OCI-LY3 (cell line): ENCODE data around the gene AP1S1.

Experiments
- H2AFZ ChIP-seq: fragments of 200-600, 300-600 bp; shearing (Covaris generic); 2 replicates; pipeline ENCODE4 v1.6.0; 2014; ENCODE audit warnings: antibody characterized with exemption, low read depth, low read length
- H3K27ac ChIP-seq: fragments of 200-600, 300-600 bp; sonication (generic); 2 replicates; pipeline ENCODE4 v1.5.1; 2014; ENCODE audit warnings: mild to moderate bottlenecking, low read length, moderate library complexity, mixed read lengths
- H3K27me3 ChIP-seq: fragments of 200-600, 300-600 bp; sonication (generic); 2 replicates; pipeline ENCODE4 v1.6.1; 2014; ENCODE audit warnings: low read depth, low read length, mixed read lengths
- H3K36me3 ChIP-seq: fragments of 200-600, 300-600 bp; sonication (generic); replicated peaks from 2 replicates; pipeline ENCODE3; 2014; ENCODE audit warnings: low read depth, low read length, mixed read lengths
- H3K4me1 ChIP-seq: fragments of 300-600, 200-600 bp; sonication (generic); 2 replicates; pipeline ENCODE4 v1.6.1; 2014; ENCODE audit warnings: low read length, mixed read lengths
- H3K4me2 ChIP-seq: fragments of 200-600, 300-600 bp; sonication (generic); 2 replicates; pipeline ENCODE4 v1.6.1; 2014; ENCODE audit warnings: low read length, mixed read lengths
- H3K4me3 ChIP-seq: fragments of 300-600, 200-600 bp; sonication (generic); 2 replicates; pipeline ENCODE4 v1.5.1; 2014; ENCODE audit warnings: antibody characterized with exemption, mild to moderate bottlenecking, low read length, moderate library complexity
- H3K79me2 ChIP-seq: fragments of 300-600, 200-600 bp; shearing (Covaris generic); 2 replicates; pipeline ENCODE4 v1.6.1; 2014; ENCODE audit warnings: mild to moderate bottlenecking, low read length, mixed read lengths
- H3K9ac ChIP-seq: fragments of 300-600, 200-600 bp; shearing (Covaris generic); 2 replicates; pipeline ENCODE4 v1.6.0; 2014; ENCODE audit warnings: mild to moderate bottlenecking, low read length, moderate library complexity
- H3K9me3 ChIP-seq: fragments of 200-600, 300-600 bp; shearing (Covaris generic); 2 replicates; pipeline ENCODE4 v1.6.1; 2014; ENCODE audit warnings: low read length, mixed read lengths; ENCODE audit not compliant: insufficient read depth
- H4K20me1 ChIP-seq: fragments of 200-600, 300-600 bp; sonication (generic); 2 replicates; pipeline ENCODE4 v1.6.1; 2016; ENCODE audit warnings: low read length, mixed read lengths; ENCODE audit not compliant: insufficient read depth
- EZH2phosphoT487 ChIP-seq: fragments of 200-600 bp; shearing (Covaris generic); IDR thresholded peaks from 2 replicates; pipeline ENCODE4 v1.6.1; 2018; ENCODE audit warnings: antibody characterized with exemption, mixed run types, low read depth
- TF ChIP-seq, protein P1 (sequence below): fragments of 200-600, 300-600 bp; sonication (generic); IDR thresholded peaks from 2 replicates; pipeline ENCODE4 v1.5.1; 2014; ENCODE audit warnings: antibody characterized with exemption, low read length, low read depth

The AP1S1 gene

DNA sequence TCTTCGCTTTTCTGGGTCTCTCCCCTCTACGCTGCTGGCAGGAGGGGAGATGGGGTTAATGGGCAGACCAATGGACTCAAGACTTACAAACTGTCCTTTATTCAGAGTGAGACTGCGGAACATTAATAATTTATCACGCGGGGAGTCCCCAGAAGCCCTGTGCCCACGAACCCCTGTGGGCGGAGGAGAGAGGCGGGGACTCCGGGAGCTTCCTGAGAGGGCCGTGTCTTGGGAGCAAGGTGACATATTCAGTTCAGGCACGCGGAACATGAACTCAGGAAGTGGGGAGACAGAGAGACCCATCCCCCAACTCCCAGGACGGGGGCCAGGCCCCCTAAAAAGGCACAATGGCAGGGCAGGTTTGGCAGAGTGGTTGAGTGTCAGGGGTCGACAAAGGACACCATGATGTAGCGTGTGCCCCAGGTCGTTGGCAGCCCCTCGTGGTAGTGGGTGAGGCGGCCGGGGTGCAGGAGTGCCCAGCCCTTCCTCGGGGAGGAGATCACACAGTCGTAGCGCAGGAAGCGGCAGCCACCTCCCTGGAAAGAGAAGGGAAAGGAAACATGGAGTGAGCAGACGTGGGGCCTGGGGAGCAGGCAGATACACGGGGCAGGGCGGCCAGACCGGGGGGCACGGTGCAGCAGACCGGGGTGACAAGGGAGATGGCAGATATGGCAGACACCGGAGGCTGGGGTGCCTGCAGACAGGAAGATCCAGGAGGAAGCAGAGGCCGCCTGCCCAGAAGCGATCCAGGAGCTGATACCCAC lies 51.8 kb downstream of the AP1S1 start:
- H3K79me2 ChIP-seq = no peaks in the 10 kb centered on the region
- no peaks in the 10 kb centered on the region for H3K4me1 ChIP-seq
- H3K9ac ChIP-seq = no peak overlapping the region
- H3K9me3 ChIP-seq = no peaks in the 10 kb centered on the region
- no peaks in the 10 kb centered on the region for H3K36me3 ChIP-seq
- TF ChIP-seq, protein P1, sequence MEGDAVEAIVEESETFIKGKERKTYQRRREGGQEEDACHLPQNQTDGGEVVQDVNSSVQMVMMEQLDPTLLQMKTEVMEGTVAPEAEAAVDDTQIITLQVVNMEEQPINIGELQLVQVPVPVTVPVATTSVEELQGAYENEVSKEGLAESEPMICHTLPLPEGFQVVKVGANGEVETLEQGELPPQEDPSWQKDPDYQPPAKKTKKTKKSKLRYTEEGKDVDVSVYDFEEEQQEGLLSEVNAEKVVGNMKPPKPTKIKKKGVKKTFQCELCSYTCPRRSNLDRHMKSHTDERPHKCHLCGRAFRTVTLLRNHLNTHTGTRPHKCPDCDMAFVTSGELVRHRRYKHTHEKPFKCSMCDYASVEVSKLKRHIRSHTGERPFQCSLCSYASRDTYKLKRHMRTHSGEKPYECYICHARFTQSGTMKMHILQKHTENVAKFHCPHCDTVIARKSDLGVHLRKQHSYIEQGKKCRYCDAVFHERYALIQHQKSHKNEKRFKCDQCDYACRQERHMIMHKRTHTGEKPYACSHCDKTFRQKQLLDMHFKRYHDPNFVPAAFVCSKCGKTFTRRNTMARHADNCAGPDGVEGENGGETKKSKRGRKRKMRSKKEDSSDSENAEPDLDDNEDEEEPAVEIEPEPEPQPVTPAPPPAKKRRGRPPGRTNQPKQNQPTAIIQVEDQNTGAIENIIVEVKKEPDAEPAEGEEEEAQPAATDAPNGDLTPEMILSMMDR = no peak
- no peak for TF ChIP-seq EZH2phosphoT487
- H3K27ac ChIP-seq = no peak overlapping the region
- H3K4me2 ChIP-seq = no peak overlapping the region
- no peak overlapping the region for H3K4me3 ChIP-seq
- H4K20me1 ChIP-seq = no peaks in the 10 kb centered on the region
- no peaks in the 10 kb centered on the region for H3K27me3 ChIP-seq
- no peak overlapping the region for H2AFZ ChIP-seq

DNA sequence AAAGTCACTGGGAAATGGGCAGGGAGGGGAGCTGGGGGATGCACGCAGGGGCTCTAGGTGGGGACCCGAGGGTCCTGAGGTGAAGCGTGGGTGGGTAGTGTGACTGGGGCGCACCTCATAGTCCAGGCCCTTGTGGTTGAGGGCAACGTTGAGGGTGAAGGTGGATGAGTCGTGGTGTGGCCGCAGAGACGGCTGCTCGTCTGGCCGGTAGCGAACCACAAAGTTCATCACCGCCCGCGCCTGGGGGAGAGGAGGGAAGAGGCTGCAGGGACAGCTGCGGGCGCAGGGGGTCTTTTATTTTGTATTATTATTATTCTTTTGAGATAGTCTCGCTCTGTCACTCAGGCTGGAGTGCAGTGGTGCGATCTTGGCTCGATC lies 52.4 kb downstream of the AP1S1 start:
- no peak overlapping the region for H3K4me2 ChIP-seq
- H3K9ac ChIP-seq = no peak overlapping the region
- H3K4me3 ChIP-seq = no peak overlapping the region
- no peaks in the 10 kb centered on the region for H3K79me2 ChIP-seq
- TF ChIP-seq, protein P1 = no peak
- TF ChIP-seq EZH2phosphoT487 = no peak
- H3K36me3 ChIP-seq = no peaks in the 10 kb centered on the region
- no peaks in the 10 kb centered on the region for H3K9me3 ChIP-seq
- H3K4me1 ChIP-seq = no peaks in the 10 kb centered on the region
- no peak overlapping the region for H2AFZ ChIP-seq
- no peaks in the 10 kb centered on the region for H3K27me3 ChIP-seq
- no peaks in the 10 kb centered on the region for H4K20me1 ChIP-seq
- no peak overlapping the region for H3K27ac ChIP-seq

DNA sequence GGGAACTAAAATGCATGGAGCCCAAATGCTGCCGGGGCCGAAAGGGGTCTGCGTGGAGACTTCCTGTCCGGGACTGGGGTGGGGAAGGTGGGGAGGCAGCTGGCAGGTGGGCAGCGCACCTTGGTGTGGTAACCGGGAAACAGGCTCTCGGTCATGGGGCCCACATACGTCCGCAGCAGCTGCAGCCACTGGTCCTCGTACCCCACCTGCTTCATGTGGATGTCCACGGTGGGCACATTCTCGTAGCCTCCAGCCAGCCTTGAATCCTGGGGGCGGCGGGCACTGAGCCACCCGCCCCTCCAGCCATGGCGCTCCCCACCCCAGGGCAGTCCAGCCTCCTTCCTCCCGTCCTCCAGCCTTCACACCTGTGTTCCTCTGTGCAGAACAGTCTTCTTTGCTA lies 53.2 kb downstream of the AP1S1 start:
- H3K9ac ChIP-seq = no peak overlapping the region

DNA sequence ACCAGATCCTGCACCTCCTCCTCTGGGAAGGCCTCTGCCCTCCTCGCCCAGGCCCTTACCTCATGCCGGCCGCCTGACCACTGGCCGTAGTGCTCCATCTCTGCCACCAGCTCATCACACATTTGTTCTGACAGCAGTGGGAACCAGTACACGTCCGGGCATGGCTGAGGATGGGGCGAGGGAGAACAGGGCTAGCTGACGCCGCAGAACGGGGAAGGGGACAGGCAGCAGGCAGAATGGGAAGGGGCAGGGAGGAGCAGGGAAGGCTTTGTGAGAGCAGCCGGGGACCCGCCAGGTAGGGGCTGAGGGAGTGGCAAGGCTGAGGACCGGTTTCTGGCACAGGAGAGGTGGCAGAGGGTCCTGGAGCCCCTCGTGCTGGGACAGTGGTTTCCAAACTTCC lies 54.5 kb downstream of the AP1S1 start:
- Histone ChIP-seq H4K20me1 (no peaks in the 10 kb centered on the region), H3K4me1 (no peaks in the 10 kb centered on the region), H3K4me3 (no peak overlapping the region), H3K4me2 (no peak overlapping the region), H3K9ac (no peak overlapping the region), H3K27me3 (no peaks in the 10 kb centered on the region), H3K27ac (no peak overlapping the region), H3K79me2 (no peaks in the 10 kb centered on the region), H2AFZ (no peak overlapping the region), H3K36me3 (peaks cover 3% of the 10 kb centered on the region), H3K9me3 (no peaks in the 10 kb centered on the region)
- TF ChIP-seq EZH2phosphoT487 = no peak
- TF ChIP-seq, protein P1 = no peak

More for the DNA sequence above, 53.2 kb downstream of the AP1S1 start:
- Histone ChIP-seq H3K27ac (no peak overlapping the region), H3K27me3 (no peaks in the 10 kb centered on the region), H3K79me2 (no peaks in the 10 kb centered on the region), H2AFZ (no peak overlapping the region), H3K36me3 (peaks cover 3% of the 10 kb centered on the region), H3K4me3 (no peak overlapping the region), H4K20me1 (no peaks in the 10 kb centered on the region), H3K9me3 (no peaks in the 10 kb centered on the region), H3K4me1 (no peaks in the 10 kb centered on the region), H3K4me2 (no peak overlapping the region)
- TF ChIP-seq, protein P1 = no peak
- TF ChIP-seq EZH2phosphoT487 = no peak
